Neural progenitor cell (in vitro differentiated cells): ENCODE data around the gene RAPGEF4. TPM values are rescaled to one million over a fixed set of nuclear protein-coding genes. Genes with fewer than 3 reads are reported as not detected.

Experiments
- DNase-seq: peaks from one replicate; pipeline ENCODE4 v3.0.0-alpha.2; 2016; ENCODE audit warnings: low spot score
- H2AFZ ChIP-seq: fragments of 200-600 bp; sonication (generic); replicated peaks from 2 replicates; pipeline ENCODE4 v1.6.1; 2016; ENCODE audit warnings: antibody characterized with exemption
- H3F3A ChIP-seq: fragments of 200-600 bp; sonication (generic); 2 replicates; pipeline ENCODE4 v1.6.1; 2016; ENCODE audit warnings: antibody characterized with exemption, low read depth
- H3K27ac ChIP-seq: fragments of 200-600 bp; sonication (generic); 2 replicates; pipeline ENCODE4 v1.5.1; 2016; ENCODE audit warnings: mild to moderate bottlenecking
- H3K27me3 ChIP-seq: fragments of 200-600 bp; sonication (generic); 2 replicates; pipeline ENCODE4 v1.6.1; 2016; ENCODE audit warnings: mild to moderate bottlenecking, moderate library complexity
- H3K36me3 ChIP-seq: fragments of 200-600 bp; sonication (generic); 2 replicates; pipeline ENCODE4 v1.5.1; 2016
- H3K4me1 ChIP-seq: fragments of 200-600 bp; sonication (generic); 2 replicates; pipeline ENCODE4 v1.6.1; 2016; ENCODE audit warnings: mixed run types
- H3K4me2 ChIP-seq: fragments of 200-600 bp; sonication (generic); 2 replicates; pipeline ENCODE4 v1.6.1; 2016
- H3K4me3 ChIP-seq: fragments of 200-600 bp; sonication (generic); 2 replicates; pipeline ENCODE4 v1.5.1; 2016
- H3K79me2 ChIP-seq: fragments of 200-600 bp; sonication (generic); 2 replicates; pipeline ENCODE4 v1.6.1; 2016; ENCODE audit warnings: low read depth
- H3K9ac ChIP-seq: fragments of 200-600 bp; sonication (generic); 2 replicates; pipeline ENCODE4 v1.6.1; 2016
- H3K9me3 ChIP-seq: fragments of 200-600 bp; sonication (generic); 2 replicates; pipeline ENCODE4 v1.5.1; 2016; ENCODE audit warnings: low read depth
- H4K20me1 ChIP-seq: fragments of 200-600 bp; sonication (generic); 2 replicates; pipeline ENCODE4 v1.6.1; 2016; ENCODE audit warnings: low read depth
- H3K27ac Mint-ChIP-seq: 3 replicates; pipeline ENCODE4 v1.8.0; 2021; ENCODE audit warnings: mixed read lengths
- H3K27me3 Mint-ChIP-seq: 2 replicates; pipeline ENCODE4 v1.8.0; 2022; ENCODE audit warnings: low read depth, mild to moderate bottlenecking, inconsistent platforms, moderate library complexity, mixed read lengths; ENCODE audit not compliant: insufficient read depth
- H3K36me3 Mint-ChIP-seq: 3 replicates; pipeline ENCODE4 v1.8.0; 2021; ENCODE audit warnings: mixed read lengths
- H3K4me1 Mint-ChIP-seq: 3 replicates; pipeline ENCODE4 v1.8.0; 2021; ENCODE audit warnings: mixed read lengths
- H3K4me3 Mint-ChIP-seq: 3 replicates; pipeline ENCODE4 v1.8.0; 2021; ENCODE audit warnings: mild to moderate bottlenecking, moderate library complexity, mixed read lengths
- H3K9me3 Mint-ChIP-seq: 3 replicates; pipeline ENCODE4 v1.8.0; 2020; ENCODE audit warnings: mixed read lengths
- CTCF ChIP-seq: fragments of 200-600 bp; sonication (generic); IDR thresholded peaks from 2 replicates; pipeline ENCODE4 v1.5.1; 2017; ENCODE audit warnings: antibody characterized with exemption, mild to moderate bottlenecking
- EZH2 ChIP-seq: fragments of 200-600 bp; sonication (generic); IDR thresholded peaks from 2 replicates; pipeline ENCODE4 v1.6.1; 2017; ENCODE audit warnings: antibody characterized with exemption, mild to moderate bottlenecking, moderate library complexity
- EZH2phosphoT487 ChIP-seq: fragments of 200-600 bp; sonication (generic); IDR thresholded peaks from 2 replicates; pipeline ENCODE4 v1.6.1; 2017; ENCODE audit warnings: antibody characterized with exemption
- total RNA-seq: library from RNA; depleted of rRNA; stranded (reverse); fragments of >200 nt; gene quantifications from 2 replicates; pipeline ENCODE4 v1.2.3, GENCODE V29; 2015; ENCODE audit warnings: low replicate concordance

Gene RAPGEF4
- total RNA-seq, 1 donor from 2014 or later: 1.8 TPM

- no peak overlapping the region for H2AFZ ChIP-seq
- H3K9me3 ChIP-seq: no peaks in the 10 kb centered on the region
- no peak overlapping the region for H3K27ac ChIP-seq
- H3K79me2 ChIP-seq: no peaks in the 10 kb centered on the region
- Mint-ChIP-seq H3K27ac (no peak overlapping the region), H3K4me1 (peaks cover 22% of the 10 kb centered on the region), H3K4me3 (no peak overlapping the region), H3K36me3 (no peaks in the 10 kb centered on the region), H3K9me3 (no peaks in the 10 kb centered on the region), H3K27me3 (peaks cover 7% of the 10 kb centered on the region)
- peak; percentile 91 for DNase-seq
- no peak overlapping the region for H3K9ac ChIP-seq
- no peak overlapping the region for H3K4me2 ChIP-seq
- H4K20me1 ChIP-seq: no peaks in the 10 kb centered on the region
- TF ChIP-seq EZH2phosphoT487 (no peak), CTCF (peak; percentile 99)
- H3F3A ChIP-seq: no peaks in the 10 kb centered on the region
- no peak overlapping the region for H3K4me3 ChIP-seq
- H3K27me3 ChIP-seq: no peaks in the 10 kb centered on the region
- no peaks in the 10 kb centered on the region for H3K4me1 ChIP-seq
- no peaks in the 10 kb centered on the region for H3K36me3 ChIP-seq
These were observed 291.8 kb downstream of the RAPGEF4 start for GRCh38 chr2:173027181-173028128.

GRCh38 chr2:173028141-173028540 lies 292.5 kb downstream of the RAPGEF4 start:
- no peak for DNase-seq
- Mint-ChIP-seq H3K27me3 (peaks cover 5% of the 10 kb centered on the region), H3K9me3 (no peaks in the 10 kb centered on the region), H3K36me3 (no peaks in the 10 kb centered on the region), H3K4me3 (no peak overlapping the region), H3K27ac (no peak overlapping the region), H3K4me1 (peaks cover 22% of the 10 kb centered on the region)
- Histone ChIP-seq H3F3A (no peaks in the 10 kb centered on the region), H3K4me3 (no peak overlapping the region), H2AFZ (no peak overlapping the region), H4K20me1 (no peaks in the 10 kb centered on the region), H3K9me3 (no peaks in the 10 kb centered on the region), H3K9ac (no peak overlapping the region), H3K4me1 (no peaks in the 10 kb centered on the region), H3K27ac (no peak overlapping the region), H3K4me2 (no peak overlapping the region), H3K27me3 (no peaks in the 10 kb centered on the region), H3K36me3 (no peaks in the 10 kb centered on the region), H3K79me2 (no peaks in the 10 kb centered on the region)
- TF ChIP-seq CTCF (no peak), EZH2 (no peak), EZH2phosphoT487 (no peak)

DNA sequence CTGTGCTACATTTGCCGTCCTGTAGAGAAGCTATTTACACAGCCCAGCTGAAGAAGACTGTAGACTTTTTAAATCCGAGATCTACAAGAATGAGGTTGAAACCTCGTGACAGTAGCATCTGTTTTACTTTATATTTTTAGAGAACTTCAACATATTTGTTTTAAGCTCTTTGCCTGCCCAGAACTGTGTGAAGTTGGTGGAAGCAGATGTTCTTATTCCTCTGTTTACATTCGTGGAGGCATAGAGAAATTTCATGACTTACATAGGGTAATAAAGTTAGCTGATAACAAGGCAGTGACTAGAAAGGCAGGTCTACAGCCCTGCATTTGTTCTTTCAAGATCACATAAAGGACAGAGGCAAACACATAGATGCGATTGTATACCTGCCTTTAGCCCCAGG lies 293.0 kb downstream of the RAPGEF4 start:
- Histone ChIP-seq H2AFZ (no peak overlapping the region), H3K9me3 (no peaks in the 10 kb centered on the region), H3K9ac (no peak overlapping the region), H3K4me1 (no peaks in the 10 kb centered on the region), H3F3A (no peaks in the 10 kb centered on the region), H3K27ac (no peak overlapping the region), H3K36me3 (no peaks in the 10 kb centered on the region), H3K4me3 (no peak overlapping the region), H3K27me3 (no peaks in the 10 kb centered on the region), H3K79me2 (no peaks in the 10 kb centered on the region), H3K4me2 (no peak overlapping the region), H4K20me1 (no peaks in the 10 kb centered on the region)
- no peak overlapping the region for H3K4me3 Mint-ChIP-seq
- peaks cover 22% of the 10 kb centered on the region for H3K4me1 Mint-ChIP-seq
- H3K9me3 Mint-ChIP-seq: no peaks in the 10 kb centered on the region
- H3K36me3 Mint-ChIP-seq: no peaks in the 10 kb centered on the region
- no peak for DNase-seq
- no peak for TF ChIP-seq EZH2
- no peak for TF ChIP-seq CTCF
- no peak for TF ChIP-seq EZH2phosphoT487
- peaks cover 3% of the 10 kb centered on the region for H3K27me3 Mint-ChIP-seq
- H3K27ac Mint-ChIP-seq: no peak overlapping the region
